ENCODE data around the gene CORO2A. TPM values are rescaled to one million over a fixed set of nuclear protein-coding genes. Genes with fewer than 3 reads are reported as not detected.

The CORO2A gene
- total and polyA plus RNA-seq, 2 of the 13 experiments (the other 11 are each of a cell fraction or from before 2014, with no cell fraction given) = 14.4 to 15.3 TPM

DNA sequence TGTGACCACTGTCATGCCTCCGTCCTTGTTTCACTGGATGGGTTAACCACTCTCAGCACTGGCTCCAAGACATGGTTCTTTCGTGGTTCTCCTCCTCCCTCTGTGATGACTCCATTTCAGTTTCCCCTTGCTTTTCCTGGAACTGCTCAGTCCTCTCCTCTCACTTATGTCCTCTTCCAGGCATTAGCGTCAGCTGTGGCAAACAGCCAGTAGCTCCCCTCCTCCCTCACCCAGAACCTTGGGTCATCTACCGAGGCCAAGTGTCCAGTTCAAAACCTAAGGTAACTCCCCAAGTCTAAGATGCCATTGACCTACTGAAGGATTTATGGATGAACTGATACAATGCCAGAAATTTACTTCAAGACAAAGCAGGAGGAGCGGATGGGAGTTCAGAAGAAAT, 9.8 kb upstream of the CORO2A start (continued):
- no peak for TF ChIP-seq ZFP37 (CRISPR knock-in tag; IDR thresholded peaks at IDR 0.05; ENCODE audit: borderline replicate concordance)
- no peak for TF ChIP-seq PAX8 (CRISPR knock-in tag; IDR thresholded peaks at IDR 0.05; ENCODE audit: borderline replicate concordance)
- no peak for TF ChIP-seq ZNF841 (CRISPR knock-in tag; IDR thresholded peaks at IDR 0.05; ENCODE audit: borderline replicate concordance)
- no peak for TF ChIP-seq ZNF350 (CRISPR knock-in tag; IDR thresholded peaks at IDR 0.05; ENCODE audit: borderline replicate concordance, low read depth)
- TF ChIP-seq, protein P1, sequence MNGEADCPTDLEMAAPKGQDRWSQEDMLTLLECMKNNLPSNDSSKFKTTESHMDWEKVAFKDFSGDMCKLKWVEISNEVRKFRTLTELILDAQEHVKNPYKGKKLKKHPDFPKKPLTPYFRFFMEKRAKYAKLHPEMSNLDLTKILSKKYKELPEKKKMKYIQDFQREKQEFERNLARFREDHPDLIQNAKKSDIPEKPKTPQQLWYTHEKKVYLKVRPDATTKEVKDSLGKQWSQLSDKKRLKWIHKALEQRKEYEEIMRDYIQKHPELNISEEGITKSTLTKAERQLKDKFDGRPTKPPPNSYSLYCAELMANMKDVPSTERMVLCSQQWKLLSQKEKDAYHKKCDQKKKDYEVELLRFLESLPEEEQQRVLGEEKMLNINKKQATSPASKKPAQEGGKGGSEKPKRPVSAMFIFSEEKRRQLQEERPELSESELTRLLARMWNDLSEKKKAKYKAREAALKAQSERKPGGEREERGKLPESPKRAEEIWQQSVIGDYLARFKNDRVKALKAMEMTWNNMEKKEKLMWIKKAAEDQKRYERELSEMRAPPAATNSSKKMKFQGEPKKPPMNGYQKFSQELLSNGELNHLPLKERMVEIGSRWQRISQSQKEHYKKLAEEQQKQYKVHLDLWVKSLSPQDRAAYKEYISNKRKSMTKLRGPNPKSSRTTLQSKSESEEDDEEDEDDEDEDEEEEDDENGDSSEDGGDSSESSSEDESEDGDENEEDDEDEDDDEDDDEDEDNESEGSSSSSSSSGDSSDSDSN (CRISPR knock-in tag; IDR thresholded peaks at IDR 0.05) = no peak
- TF ChIP-seq, protein P2, sequence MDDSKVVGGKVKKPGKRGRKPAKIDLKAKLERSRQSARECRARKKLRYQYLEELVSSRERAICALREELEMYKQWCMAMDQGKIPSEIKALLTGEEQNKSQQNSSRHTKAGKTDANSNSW (CRISPR knock-in tag; IDR thresholded peaks at IDR 0.05; ENCODE audit: borderline replicate concordance) = no peak
- TF ChIP-seq, protein P3, sequence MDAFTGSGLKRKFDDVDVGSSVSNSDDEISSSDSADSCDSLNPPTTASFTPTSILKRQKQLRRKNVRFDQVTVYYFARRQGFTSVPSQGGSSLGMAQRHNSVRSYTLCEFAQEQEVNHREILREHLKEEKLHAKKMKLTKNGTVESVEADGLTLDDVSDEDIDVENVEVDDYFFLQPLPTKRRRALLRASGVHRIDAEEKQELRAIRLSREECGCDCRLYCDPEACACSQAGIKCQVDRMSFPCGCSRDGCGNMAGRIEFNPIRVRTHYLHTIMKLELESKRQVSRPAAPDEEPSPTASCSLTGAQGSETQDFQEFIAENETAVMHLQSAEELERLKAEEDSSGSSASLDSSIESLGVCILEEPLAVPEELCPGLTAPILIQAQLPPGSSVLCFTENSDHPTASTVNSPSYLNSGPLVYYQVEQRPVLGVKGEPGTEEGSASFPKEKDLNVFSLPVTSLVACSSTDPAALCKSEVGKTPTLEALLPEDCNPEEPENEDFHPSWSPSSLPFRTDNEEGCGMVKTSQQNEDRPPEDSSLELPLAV (CRISPR knock-in tag; conservative IDR thresholded peaks at IDR 0.05; ENCODE audit: low read depth) = no peak
- no peak for TF ChIP-seq TCF7 (IDR thresholded peaks at IDR 0.05; ENCODE audit: low read depth)
- no peak for TF ChIP-seq ZC3H13 (CRISPR knock-in tag; IDR thresholded peaks at IDR 0.05)
- TF ChIP-seq ZNF337 (CRISPR knock-in tag; IDR thresholded peaks at IDR 0.05; ENCODE audit: borderline replicate concordance, low read depth) = no peak
- no peak for TF ChIP-seq ZNF484 (CRISPR knock-in tag; IDR thresholded peaks at IDR 0.05; ENCODE audit: borderline replicate concordance, low read depth)
- no peak for TF ChIP-seq GPN1 (CRISPR knock-in tag; IDR thresholded peaks at IDR 0.05; ENCODE audit: borderline replicate concordance)
- no peak for TF ChIP-seq GTF3A (CRISPR knock-in tag; conservative IDR thresholded peaks at IDR 0.05)

Data from HepG2 (cell line).